Activated T-helper 1 cell treated with anti-CD3 and anti-CD28 coated beads, Interleukin-2, amount 50 U/mL, for 16 hours (primary cell): ENCODE results near the gene PLEKHN1.

Experiments used
- DNase-seq, 2 donors: peaks; one replicate each; pipeline ENCODE4 v3.0.0-alpha.2; 2020; ENCODE audit warnings: low read depth in 1 of 2, low spot score in 1 of 2

The PLEKHN1 gene

DNA sequence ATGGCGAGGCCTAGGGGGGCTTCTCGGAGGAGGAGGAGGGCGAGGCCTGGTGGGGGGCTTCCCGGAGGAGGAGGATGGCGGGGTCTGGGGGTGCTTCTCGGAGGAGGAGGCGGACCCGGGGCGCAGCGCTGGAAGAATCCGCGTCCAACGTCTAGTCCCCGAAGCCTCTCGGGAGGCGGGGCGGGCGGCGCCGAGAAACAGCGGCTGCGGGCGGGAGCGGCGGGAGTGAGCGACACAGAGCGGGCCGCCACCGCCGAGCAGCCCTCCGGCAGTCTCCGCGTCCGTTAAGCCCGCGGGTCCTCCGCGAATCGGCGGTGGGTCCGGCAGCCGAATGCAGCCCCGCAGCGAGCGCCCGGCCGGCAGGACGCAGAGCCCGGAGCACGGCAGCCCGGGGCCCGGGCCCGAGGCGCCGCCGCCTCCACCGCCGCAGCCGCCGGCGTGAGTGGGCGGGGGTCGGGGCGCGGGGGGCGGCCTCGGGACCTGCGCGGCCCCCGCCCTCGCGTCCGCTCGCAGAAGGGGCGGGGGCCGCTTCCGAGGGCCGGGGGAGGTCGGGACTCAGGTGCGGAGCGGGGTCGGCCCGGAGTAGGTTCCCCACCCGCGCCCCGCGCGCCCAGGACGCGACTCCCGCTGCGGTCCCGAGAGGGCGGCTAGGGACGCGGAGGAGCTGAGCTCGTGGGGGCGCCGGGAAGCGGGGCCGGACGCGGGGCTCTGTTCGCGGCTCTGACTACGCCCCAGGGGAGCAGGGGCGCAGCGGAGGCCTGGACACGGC, 5.7 kb upstream of the PLEKHN1 start, which contains the start of gene KLHL17:
Gene KLHL17 (plus strand): TSS at position 222 of the 769 bp plus-strand sequence. CDS start 110 bp downstream, at position 332.
- peak; percentile 59 to 69 for DNase-seq

GRCh38 chr1:961132-961669, 5.1 kb upstream of the PLEKHN1 start:
- DNase-seq, result no peak

- no peak for DNase-seq
Observed at GRCh38 chr1:962381-963300, 3.6 kb upstream of the PLEKHN1 start.

GRCh38 chr1:963301-963651, 3.0 kb upstream of the PLEKHN1 start:
- DNase-seq, result no peak

GRCh38 chr1:963746-964525, 2.3 kb upstream of the PLEKHN1 start:
- no peak for DNase-seq

DNA sequence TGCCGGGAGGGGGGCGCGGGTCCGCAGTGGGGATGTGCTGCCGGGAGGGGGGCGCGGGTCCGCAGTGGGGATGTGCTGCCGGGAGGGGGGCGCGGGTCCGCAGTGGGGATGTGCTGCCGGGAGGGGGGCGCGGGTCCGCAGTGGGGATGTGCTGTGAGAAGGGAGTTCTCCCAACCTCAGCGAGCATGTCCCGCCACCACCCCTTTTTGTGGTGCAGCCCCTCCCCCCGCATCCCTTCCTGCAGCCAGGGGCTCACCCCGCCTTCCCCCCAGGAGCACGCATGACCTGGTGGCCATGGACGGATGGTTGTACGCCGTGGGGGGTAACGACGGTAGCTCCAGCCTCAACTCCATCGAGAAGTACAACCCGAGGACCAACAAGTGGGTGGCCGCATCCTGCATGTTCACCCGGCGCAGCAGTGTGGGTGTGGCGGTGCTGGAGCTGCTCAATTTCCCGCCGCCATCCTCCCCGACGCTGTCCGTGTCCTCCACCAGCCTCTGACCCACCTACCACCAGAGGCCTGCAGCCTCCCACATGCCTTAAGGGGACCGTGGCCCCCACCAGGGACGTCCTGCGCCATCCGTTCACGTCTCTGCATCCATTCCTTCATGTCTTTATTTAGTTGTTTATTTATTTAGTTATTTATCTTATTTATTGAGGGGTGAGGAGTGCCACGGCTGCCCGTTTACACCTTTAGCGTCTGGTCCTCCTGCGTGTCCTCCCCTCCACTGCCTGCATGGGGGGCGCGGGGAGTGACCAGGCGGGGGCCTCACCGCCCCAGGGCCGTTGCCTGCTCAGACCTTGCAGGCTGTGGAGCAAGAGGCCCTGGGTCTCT, 1.4 kb upstream of the PLEKHN1 start:
- DNase-seq, result no peak

GRCh38 chr1:965526-966134, 652 bp upstream of the PLEKHN1 start:
- DNase-seq, result no peak

DNA sequence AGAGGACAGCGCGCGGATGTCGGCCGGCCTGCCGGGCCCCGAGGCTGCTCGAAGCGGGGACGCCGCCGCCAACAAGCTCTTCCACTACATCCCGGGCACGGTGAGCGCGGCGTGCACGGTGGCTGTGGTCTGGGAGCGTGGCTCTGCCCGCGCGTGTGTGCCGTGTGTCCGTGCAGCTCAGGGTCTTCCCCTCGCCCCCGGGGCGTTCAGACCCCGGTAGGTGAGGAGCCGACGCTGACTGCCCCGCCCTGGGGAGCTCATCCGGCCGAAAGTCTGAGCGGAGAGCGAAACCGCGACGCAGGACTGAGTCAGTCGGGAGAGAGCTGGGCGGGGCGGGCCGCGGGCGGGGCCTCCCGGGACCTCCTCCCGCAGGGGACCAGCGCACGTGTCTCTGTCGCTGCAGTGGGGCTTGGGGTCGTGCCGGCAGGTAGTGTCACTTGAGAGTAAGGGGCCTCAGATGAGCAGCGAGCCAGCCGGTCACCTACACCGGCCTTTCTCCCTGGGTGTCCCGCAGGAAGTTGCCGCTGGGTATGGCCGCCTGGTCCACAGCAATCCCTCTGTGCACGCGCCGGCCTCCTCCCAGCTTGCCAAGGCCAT, 520 bp downstream of the PLEKHN1 start:
- peak; percentile 64 to 71 for DNase-seq

DNA sequence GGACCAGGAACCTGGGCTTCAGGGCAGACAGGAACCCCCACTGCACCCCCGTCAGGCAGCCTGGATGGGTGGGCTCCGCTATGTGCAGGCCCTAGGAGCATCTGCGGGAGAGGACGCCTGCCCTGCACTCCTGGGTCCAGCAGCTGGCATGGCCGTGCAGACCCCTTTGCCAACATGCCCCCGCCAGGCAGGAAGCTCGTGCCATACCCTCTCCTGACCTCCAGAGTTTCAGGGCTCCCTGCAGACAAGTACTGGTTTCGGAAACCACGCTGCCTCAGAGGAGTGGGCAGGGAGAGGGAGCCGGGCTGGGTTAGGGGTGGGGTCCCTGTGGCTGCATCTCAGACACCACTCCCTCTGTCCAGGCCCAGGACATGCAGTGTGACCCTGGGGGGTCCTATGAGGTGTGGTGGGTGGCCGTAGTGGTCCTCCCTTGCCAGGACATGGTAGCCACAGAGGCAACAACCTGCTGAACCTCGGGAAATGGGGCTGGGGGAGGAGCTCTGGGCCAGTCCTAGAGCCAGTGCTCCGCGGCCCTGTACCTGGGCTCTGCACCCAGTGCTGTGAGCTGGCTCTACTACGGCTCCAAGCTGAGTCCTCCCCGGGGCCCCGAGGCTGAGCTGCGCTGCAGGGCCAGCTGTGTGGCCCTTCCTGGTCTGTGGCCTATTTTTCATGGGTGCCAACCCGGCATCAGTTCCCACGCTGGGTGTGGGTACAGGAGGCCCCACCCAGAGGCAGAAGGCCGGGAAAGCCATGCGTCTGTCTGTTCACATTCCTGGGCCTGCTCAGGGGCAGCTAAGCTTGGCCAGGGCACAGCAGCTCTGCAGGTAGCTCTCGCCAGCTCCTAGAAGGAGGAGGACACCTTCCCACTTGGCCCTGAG, 1.4 kb downstream of the PLEKHN1 start:
- DNase-seq, result no peak

DNA sequence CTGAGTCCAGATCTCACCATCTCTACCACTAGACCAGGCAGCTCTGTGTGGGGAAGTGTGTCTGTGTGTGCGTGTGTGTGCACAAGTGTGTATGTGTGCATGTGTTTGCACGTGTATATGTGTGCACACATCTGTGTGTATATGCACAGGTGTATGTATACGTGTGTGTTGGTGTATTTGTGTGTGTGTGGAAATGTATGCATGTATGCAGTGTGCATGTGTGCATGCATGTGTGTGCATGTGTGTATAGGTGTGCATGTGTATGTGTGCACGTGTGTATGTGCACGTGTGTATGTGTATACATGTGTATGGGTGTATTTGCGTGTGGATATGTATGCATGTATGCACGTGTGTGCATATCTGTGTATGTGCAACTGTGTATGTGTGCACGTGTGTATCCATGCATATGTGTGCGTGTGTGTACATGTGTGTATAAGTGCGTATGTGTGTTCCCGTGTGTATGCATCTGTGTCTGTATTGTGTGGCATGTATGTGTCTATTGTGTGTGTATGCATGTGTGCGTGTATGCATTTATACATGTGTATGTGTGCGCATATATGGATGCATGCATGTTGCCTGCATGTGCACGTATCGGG, 3.1 kb downstream of the PLEKHN1 start:
- DNase-seq, result no peak

- DNase-seq, result no peak
Observed at GRCh38 chr1:970242-970972, 4.1 kb downstream of the PLEKHN1 start.

GRCh38 chr1:970973-971730, 4.9 kb downstream of the PLEKHN1 start:
- no peak for DNase-seq

- DNase-seq, result no peak
Observed at GRCh38 chr1:971751-972506, 5.6 kb downstream of the PLEKHN1 start.

GRCh38 chr1:972726-973458, 6.6 kb downstream of the PLEKHN1 start:
- DNase-seq, result no peak
